Measurements from ENCODE around the gene ICA1. TPM values are rescaled to one million over a fixed set of nuclear protein-coding genes. Genes with fewer than 3 reads are reported as not detected.

The ICA1 gene
- total and polyA plus RNA-seq, 2 of the 4 experiments (the other 2 are of a cell fraction) = not detected

DNA sequence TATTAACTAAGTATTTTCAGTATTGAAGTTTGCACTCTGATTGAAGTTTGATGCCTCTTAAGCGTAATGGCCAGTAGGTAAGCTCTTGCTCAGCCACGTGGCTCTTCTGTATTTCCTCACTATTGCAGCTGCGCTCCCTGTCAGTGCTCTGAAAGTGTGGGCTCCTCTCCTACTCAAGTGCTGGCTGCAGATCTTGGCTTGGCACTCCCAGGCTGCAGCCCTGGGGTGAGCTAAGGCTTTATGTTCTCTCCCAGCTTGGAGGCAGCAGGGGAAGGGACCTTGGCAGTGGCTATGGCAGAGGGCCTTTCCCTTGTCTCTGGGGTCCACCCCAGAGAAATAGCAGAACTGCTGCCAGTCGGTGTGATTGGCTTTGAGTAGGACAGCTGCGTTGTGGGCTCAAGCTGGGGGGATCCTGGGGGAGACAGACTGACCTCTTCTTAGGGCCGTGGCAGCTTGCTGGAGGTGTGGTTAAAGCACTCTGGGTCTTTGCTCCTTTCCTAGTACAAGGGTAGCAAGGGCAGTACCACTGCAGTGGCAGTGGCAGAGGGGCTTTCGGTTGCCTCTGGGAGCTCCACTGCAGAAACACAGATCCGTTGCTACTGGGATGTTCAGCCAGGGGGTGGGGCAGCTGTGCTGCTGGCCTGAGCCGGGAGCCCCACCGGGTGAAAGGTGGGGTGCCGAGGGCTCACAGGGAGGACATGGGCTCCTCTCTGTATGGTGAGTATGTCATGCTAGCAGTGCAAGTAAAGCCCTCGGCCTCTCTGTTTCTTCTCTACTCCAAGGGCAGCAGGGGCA, 192.9 kb downstream of the ICA1 start:
- H3K56ac ChIP-seq (ENCODE audit: extremely low read depth, insufficient read depth, low read length) = no peak overlapping the region
- H2AK9ac ChIP-seq (replicated peaks; ENCODE audit: low read depth, low read length, poor library complexity) = no peak overlapping the region
- H2BK20ac ChIP-seq (ENCODE audit: low read depth, low read length) = no peak overlapping the region
- POLR2A ChIA-PET (ENCODE audit: unreplicated experiment) = no interaction called here
- H3K4ac ChIP-seq (ENCODE audit: low read depth, low read length) = no peak overlapping the region
- H3K27me3 ChIP-seq (ENCODE audit: control insufficient read depth, insufficient read depth, low read length) = no peaks in the 10 kb centered on the region
- H3K23ac ChIP-seq (ENCODE audit: low read depth, low read length) = no peak overlapping the region
- H3K9me1 ChIP-seq (ENCODE audit: insufficient read depth, low read length) = peaks cover 3% of the 10 kb centered on the region; the same call in 1 of the 2 replicates
- H3K9ac ChIP-seq (ENCODE audit: low read depth, low read length) = no peak overlapping the region
- H3K18ac ChIP-seq (ENCODE audit: low read depth, low read length) = no peak overlapping the region
- H3K14ac ChIP-seq (replicated peaks; ENCODE audit: low read depth, low read length) = no peak overlapping the region
- H2AFZ ChIP-seq (replicated peaks; ENCODE audit: low read length, poor library complexity) = no peak overlapping the region
- H4K8ac ChIP-seq (ENCODE audit: low read depth in 2 of 2, low read length in 2 of 2) = no peak overlapping the region
- H2BK15ac ChIP-seq (ENCODE audit: low read depth, low read length) = no peak overlapping the region
- peaks cover 2% of the 10 kb centered on the region; the same call in 1 of the 2 replicates for H3K36me3 ChIP-seq (ENCODE audit: control insufficient read depth, insufficient read depth, low read length)
- BruUV-seq (replicated peaks) = no TSS peak
- TF ChIP-seq NFE2L2 (IDR thresholded peaks at IDR 0.05; ENCODE audit: low read depth, low read length) (no peak), CTCF (conservative IDR thresholded peaks at IDR 0.05; ENCODE audit: low read depth, low read length) (no peak), CHD1 (IDR thresholded peaks at IDR 0.05; ENCODE audit: low read depth, low read length) (no peak), RAD21 (IDR thresholded peaks at IDR 0.05; ENCODE audit: low read length) (no peak), MXI1 (IDR thresholded peaks at IDR 0.05; ENCODE audit: borderline replicate concordance, low read depth, low read length) (no peak), MAZ (IDR thresholded peaks at IDR 0.05; ENCODE audit: borderline replicate concordance, low read depth, low read length) (no peak), USF2 (IDR thresholded peaks at IDR 0.05; ENCODE audit: low read depth, low read length) (no peak), RFX5 (IDR thresholded peaks at IDR 0.05; ENCODE audit: low read depth, low read length) (no peak), MAFK (IDR thresholded peaks at IDR 0.05; ENCODE audit: low read depth, low read length) (no peak)
- CTCF ChIA-PET = no interaction called here
- dilution Hi-C loops (cut with HindIII; ENCODE audit: low sequenced_read_pairs, unreplicated experiment) = no loop called here
- H3K27ac ChIP-seq (ENCODE audit: insufficient read depth, low read length) = no peak overlapping the region
- no peak for ATAC-seq (ENCODE audit: low read depth)
- no peak overlapping the region for H2BK120ac ChIP-seq (ENCODE audit: low read depth, low read length)
- H3K4me1 ChIP-seq (ENCODE audit: control insufficient read depth, insufficient read depth, low read length) = peaks cover 2% of the 10 kb centered on the region; the same call in 1 of the 2 replicates
- H2AK5ac ChIP-seq (ENCODE audit: low read depth, low read length) = no peak overlapping the region
- intact Hi-C loops (cut with micrococcal nuclease) = no loop called here
- DNase-seq = no peak
- H4K91ac ChIP-seq (ENCODE audit: insufficient read depth, low read depth, low read length) = no peak overlapping the region
- H3K4me3 ChIP-seq (ENCODE audit: insufficient read depth, low read depth, low read length) = no peak overlapping the region
- H3K9me3 ChIP-seq (ENCODE audit: control insufficient read depth, insufficient read depth, low read length) = no peaks in the 10 kb centered on the region
- H2BK5ac ChIP-seq (ENCODE audit: low read depth, low read length, poor library complexity, severe bottlenecking) = no peak overlapping the region
- in situ Hi-C loops (cut with MboI; ENCODE audit: low sequenced_read_pairs) = no loop called here
- 50% methylated on average over 2 of the region's 12 CpGs; no CpG with 5 or more reads in 1 of the 2 experiments for WGBS, 2 experiments (ENCODE audit: extremely low coverage in 2 of 2, insufficient read length in 1 of 2)
- no peaks in the 10 kb centered on the region for H4K20me1 ChIP-seq (ENCODE audit: insufficient read depth, low read length)
- H3K79me1 ChIP-seq (ENCODE audit: low read depth in 1 of 2, low read length in 2 of 2) = no peaks in the 10 kb centered on the region
- no peak overlapping the region for H3K4me2 ChIP-seq (ENCODE audit: low read depth, low read length)
- no peak overlapping the region for H4K5ac ChIP-seq (ENCODE audit: low read depth, low read length)

Data from IMR-90 (cell line).